Mucosa of descending colon (tissue), 3 donors: ENCODE data around the gene NUDT22. TPM values are rescaled to one million over a fixed set of nuclear protein-coding genes. Genes with fewer than 3 reads are reported as not detected.

Experiments used
- ATAC-seq: fragments of 200-7000 bp; cut with Tn5 transposase; one replicate; pipeline ENCODE4 v1.9.1; 2020; ENCODE audit warnings: mild to moderate bottlenecking, moderate library complexity
- DNase-seq, 3 donors: peaks; one replicate each; pipeline ENCODE4 v3.0.0-alpha.2; 2020
- H3K36me3 ChIP-seq: fragments of 200-600 bp; one replicate; pipeline ENCODE4 v1.8.0; 2021; ENCODE audit warnings: low read depth, mild to moderate bottlenecking
- H3K4me1 ChIP-seq: fragments of 200-600 bp; one replicate; pipeline ENCODE4 v1.8.0; 2021; ENCODE audit warnings: low read depth, mild to moderate bottlenecking
- H3K4me3 ChIP-seq: fragments of 200-600 bp; one replicate; pipeline ENCODE4 v1.8.0; 2021; ENCODE audit warnings: mild to moderate bottlenecking
- H3K9me3 ChIP-seq: fragments of 200-600 bp; one replicate; pipeline ENCODE4 v1.8.0; 2021; ENCODE audit warnings: mild to moderate bottlenecking
- intact Hi-C, 2 donors: fragments of 100-400 bp; cut with DNase I in 1 of 2; cut with micrococcal nuclease in 1 of 2; formaldehyde crosslinking; loops; one replicate each; pipeline versions ENCODE4 v1.11.0 to v1.11.1; 2022; cut with DNase I, micrococcal nuclease
- total RNA-seq, 3 donors: library from RNA; stranded (reverse); fragmentation: NEBNext Ultra II Directional in 2 of 3; extraction: Animal tissue kit (Norgen Biotek cat#: 25700) in 2 of 3; gene quantifications; one replicate each; pipeline versions ENCODE4 v1.2.1 to v1.2.4, GENCODE V29; 2021 to 2023
- TF ChIP-seq, protein P1 (sequence below): fragments of 200-600 bp; IDR thresholded peaks from one replicate; pipeline ENCODE4 v1.8.0; 2022; ENCODE audit warnings: antibody characterized with exemption, mild to moderate bottlenecking
- donor health status: DM: no; HTN: no; CAD: no; lungs with moderate emphysema.
- donor health status: DM: no; HTN: no; CAD: no.
- donor health status: DM: no; HTN: yes; CAD: no.

NUDT22 gene
- total RNA-seq, 3 donors from 2014 or later, result 81.6 to 137 (median 119) TPM

DNA sequence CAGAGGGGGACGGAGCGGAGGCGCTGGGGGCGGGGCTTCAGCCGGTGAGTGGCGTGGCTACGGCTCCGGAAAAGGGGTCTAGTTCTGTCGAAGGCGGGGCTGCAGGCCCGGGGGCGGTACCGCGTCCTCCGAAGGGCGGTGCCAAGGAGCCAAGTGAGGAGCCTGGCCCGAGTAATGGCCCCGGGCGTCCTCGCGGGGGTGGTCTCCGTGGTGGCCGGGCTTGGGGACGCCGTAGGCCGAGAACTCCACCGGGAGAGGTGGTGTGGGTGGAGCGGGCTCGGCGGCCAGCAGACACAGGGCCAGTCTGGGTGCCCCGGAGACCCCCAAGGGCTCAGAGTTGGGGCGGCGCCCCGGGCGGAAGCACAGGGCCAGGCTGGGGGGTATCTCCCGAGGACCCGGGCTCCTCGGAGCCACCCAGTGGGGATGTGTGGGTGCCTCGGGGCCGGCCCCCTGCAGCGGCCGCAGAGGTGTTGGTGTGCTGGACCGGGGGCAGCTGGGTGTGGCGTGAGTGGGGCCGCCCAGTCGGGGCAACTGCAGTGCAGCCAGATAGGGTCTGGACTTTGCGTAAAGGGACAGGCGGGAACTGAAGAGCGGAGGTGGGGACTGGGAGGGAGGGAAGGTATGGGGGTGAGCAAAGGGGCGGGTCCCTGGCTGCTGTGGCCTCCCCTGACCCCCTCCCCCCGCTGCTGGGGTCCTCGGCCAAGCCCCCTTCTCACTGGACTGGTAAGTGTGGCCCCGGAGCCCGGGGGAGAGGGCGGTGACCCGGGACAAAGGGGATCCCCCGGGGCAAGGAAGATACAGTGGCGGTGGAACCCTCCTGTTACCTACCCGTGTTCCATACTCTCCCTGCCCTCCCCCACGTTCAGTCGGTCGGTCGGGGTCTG, 15.7 kb downstream of the NUDT22 start:
- Histone ChIP-seq H3K36me3 (no peaks in the 10 kb centered on the region), H3K4me1 (peaks cover 48% of the 10 kb centered on the region), H3K9me3 (no peaks in the 10 kb centered on the region), H3K4me3 (peak overlapping the region; percentile 86)
- DNase-seq, result peak in 1 of 3 donors; percentile 99
- ATAC-seq, result peak; percentile 7
- intact Hi-C loops, result loop anchor here in 1 of 2 donors (10.0 kb wide), 1 partner anchor 57 kb away; the partner anchor contains the start of gene STIP1
- TF ChIP-seq, protein P1, sequence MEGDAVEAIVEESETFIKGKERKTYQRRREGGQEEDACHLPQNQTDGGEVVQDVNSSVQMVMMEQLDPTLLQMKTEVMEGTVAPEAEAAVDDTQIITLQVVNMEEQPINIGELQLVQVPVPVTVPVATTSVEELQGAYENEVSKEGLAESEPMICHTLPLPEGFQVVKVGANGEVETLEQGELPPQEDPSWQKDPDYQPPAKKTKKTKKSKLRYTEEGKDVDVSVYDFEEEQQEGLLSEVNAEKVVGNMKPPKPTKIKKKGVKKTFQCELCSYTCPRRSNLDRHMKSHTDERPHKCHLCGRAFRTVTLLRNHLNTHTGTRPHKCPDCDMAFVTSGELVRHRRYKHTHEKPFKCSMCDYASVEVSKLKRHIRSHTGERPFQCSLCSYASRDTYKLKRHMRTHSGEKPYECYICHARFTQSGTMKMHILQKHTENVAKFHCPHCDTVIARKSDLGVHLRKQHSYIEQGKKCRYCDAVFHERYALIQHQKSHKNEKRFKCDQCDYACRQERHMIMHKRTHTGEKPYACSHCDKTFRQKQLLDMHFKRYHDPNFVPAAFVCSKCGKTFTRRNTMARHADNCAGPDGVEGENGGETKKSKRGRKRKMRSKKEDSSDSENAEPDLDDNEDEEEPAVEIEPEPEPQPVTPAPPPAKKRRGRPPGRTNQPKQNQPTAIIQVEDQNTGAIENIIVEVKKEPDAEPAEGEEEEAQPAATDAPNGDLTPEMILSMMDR, result peak; percentile 23

- H3K4me1 ChIP-seq, result peaks cover 42% of the 10 kb centered on the region
- TF ChIP-seq, protein P1, result no peak
- DNase-seq, result peak in 2 of 3 donors; percentile 28 to 62
- ATAC-seq, result no peak
- no peaks in the 10 kb centered on the region for H3K36me3 ChIP-seq
- intact Hi-C loops, result loop anchor here in 1 of 2 donors (10.0 kb wide), 1 partner anchor 59 kb away; the partner anchor contains the start of gene STIP1
- no peak overlapping the region for H3K4me3 ChIP-seq
- H3K9me3 ChIP-seq, result no peaks in the 10 kb centered on the region
Measured at GRCh38 chr11:64243236-64243854, 17.3 kb downstream of the NUDT22 start.

- Histone ChIP-seq H3K4me1 (peaks cover 35% of the 10 kb centered on the region), H3K9me3 (no peaks in the 10 kb centered on the region), H3K36me3 (no peaks in the 10 kb centered on the region), H3K4me3 (no peak overlapping the region)
- TF ChIP-seq, protein P1, result no peak
- no peak for ATAC-seq
- intact Hi-C loops, result loop anchor here in 1 of 2 donors (10.0 kb wide), 1 partner anchor 59 kb away; the partner anchor contains the start of gene STIP1
- DNase-seq, result peak in 1 of 3 donors; percentile 24
Measured at GRCh38 chr11:64244107-64244506, 18.0 kb downstream of the NUDT22 start.

DNA sequence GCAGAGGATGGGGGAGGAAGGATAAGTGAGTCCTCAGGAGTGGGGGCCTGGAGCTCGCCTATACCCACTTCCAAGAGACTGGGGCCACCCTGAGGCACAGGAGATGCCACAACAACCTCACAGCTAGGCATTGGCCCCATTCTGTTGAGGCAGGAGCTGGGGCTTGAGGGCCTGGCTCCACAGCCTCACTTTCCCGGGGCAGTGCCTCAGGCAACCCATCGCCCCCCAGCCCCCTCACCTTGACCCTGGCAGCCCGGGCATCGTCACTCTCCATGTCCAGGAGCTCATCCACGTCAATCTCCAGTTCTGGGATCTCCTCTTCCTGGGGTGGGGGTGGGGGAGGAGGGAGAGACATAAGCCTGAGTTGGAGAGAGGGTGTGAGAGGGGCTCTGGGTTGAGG, 18.9 kb downstream of the NUDT22 start:
- DNase-seq (peak in 1 of 3 donors; percentile 20), ATAC-seq (no peak)
- Histone ChIP-seq H3K4me3 (no peak overlapping the region), H3K4me1 (peaks cover 26% of the 10 kb centered on the region), H3K9me3 (no peaks in the 10 kb centered on the region), H3K36me3 (no peaks in the 10 kb centered on the region)
- intact Hi-C loops, result loop anchor here in 1 of 2 donors (10.0 kb wide), 1 partner anchor 60 kb away; the partner anchor contains the start of gene STIP1
- TF ChIP-seq, protein P1, result no peak

DNA sequence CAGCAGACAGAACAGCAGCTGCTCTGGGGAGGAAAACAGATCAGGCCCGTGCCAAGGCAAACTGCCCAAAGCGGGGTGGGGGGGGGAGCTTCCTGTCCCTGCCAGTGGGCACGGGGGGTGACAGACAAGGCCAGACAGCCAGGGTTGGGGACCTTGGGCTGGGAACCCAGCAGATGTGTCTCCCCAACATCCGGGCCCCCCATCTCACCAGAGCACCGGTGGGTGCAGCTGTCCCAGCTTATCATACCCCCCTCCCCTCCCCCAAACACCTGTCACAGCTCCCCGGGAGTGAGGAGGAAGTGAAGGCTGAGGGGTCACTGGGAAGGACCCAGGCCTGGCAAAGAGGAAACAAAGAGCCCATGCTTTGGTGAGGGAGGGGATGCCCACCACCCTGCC, 19.3 kb downstream of the NUDT22 start:
- peak overlapping the region; percentile 44 for H3K4me3 ChIP-seq
- H3K9me3 ChIP-seq, result no peaks in the 10 kb centered on the region
- DNase-seq (peak; percentile 74 to 85 (median 76)), ATAC-seq (no peak)
- no peaks in the 10 kb centered on the region for H3K36me3 ChIP-seq
- TF ChIP-seq, protein P1, result no peak
- peaks cover 24% of the 10 kb centered on the region for H3K4me1 ChIP-seq
- intact Hi-C loops, result loop anchor here in 1 of 2 donors (10.0 kb wide), 1 partner anchor 61 kb away; the partner anchor contains the start of gene STIP1
